T-helper 9 cell (primary cell): ENCODE measurements around the gene MYL12A.

Experiments
- DNase-seq: peaks from one replicate; pipeline ENCODE4 v3.0.0-alpha.2; 2020

MYL12A gene

DNA sequence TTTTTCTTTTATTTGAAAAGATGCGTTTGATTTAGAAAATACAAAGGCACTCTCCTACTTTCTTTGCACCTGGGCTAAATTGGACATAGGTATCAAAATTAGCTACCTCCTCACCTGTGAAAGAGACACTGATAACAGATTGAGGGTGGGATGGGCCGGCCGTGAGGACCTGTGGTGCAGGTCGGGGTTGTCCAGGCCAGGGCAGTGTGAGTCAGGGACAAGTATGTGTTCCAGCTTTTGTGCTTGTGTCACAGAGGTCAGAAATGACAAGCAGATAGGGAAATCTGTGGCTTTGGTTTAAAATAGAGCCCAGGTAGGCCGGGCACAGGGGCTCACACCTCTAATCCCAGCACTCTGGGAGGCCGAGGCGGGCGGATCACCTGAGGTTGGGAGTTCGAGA, 36.9 kb downstream of the MYL12A start:
- DNase-seq, result no peak

- DNase-seq, result no peak
These were observed 38.6 kb downstream of the MYL12A start for GRCh38 chr18:3286159-3286558.

- no peak for DNase-seq
These were observed 45.8 kb downstream of the MYL12A start for GRCh38 chr18:3293196-3293951.

GRCh38 chr18:3294435-3295080, 47.0 kb downstream of the MYL12A start:
- DNase-seq, result no peak

GRCh38 chr18:3297025-3297984, 49.7 kb downstream of the MYL12A start:
- DNase-seq, result peak; percentile 91

DNA sequence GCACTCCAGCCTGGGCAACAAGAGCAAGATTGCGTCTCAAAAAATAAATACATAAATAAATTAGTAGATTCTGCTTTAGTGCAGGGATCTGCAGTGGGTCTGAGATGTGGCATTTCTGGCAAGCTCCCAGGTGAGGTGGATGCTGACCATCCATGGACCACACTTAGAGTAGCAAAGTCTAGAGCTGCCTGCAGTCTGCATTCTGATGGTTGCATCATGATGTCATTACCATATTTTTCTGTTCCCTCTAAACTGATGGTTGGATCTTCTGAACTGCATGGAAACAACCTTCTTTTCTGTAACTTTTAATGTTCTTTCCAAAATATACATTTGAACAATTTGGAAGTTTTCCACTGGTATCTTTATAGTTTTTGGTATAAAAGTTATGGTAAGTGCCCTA, 57.2 kb downstream of the MYL12A start:
- no peak for DNase-seq

DNA sequence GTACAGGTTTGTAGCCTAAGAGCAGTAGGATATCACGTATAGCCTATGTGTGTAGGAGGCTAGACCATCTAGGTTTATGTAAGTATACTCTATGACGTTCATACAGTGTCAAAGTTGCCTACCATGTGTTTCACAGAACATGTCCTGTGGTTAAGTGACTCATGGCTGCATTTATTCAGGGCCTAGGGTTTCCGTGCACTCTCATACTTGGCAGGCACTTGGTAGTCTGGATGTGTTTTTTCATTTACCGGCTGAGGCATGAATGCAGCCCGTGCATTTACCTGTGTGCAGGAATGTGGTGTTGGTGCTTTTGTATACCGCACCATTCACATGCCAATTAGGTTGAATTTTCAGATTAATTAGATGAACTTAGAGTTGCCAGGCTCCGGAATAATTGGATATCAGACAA, 57.8 kb downstream of the MYL12A start:
- DNase-seq, result peak; percentile 26
